DMS79 (cell line): ENCODE results near the gene KLHL21.

Source experiments
- DNase-seq: peaks from one replicate; lab custom pipeline; 2025; lab: John Stamatoyannopoulos, UW

The KLHL21 gene

DNA sequence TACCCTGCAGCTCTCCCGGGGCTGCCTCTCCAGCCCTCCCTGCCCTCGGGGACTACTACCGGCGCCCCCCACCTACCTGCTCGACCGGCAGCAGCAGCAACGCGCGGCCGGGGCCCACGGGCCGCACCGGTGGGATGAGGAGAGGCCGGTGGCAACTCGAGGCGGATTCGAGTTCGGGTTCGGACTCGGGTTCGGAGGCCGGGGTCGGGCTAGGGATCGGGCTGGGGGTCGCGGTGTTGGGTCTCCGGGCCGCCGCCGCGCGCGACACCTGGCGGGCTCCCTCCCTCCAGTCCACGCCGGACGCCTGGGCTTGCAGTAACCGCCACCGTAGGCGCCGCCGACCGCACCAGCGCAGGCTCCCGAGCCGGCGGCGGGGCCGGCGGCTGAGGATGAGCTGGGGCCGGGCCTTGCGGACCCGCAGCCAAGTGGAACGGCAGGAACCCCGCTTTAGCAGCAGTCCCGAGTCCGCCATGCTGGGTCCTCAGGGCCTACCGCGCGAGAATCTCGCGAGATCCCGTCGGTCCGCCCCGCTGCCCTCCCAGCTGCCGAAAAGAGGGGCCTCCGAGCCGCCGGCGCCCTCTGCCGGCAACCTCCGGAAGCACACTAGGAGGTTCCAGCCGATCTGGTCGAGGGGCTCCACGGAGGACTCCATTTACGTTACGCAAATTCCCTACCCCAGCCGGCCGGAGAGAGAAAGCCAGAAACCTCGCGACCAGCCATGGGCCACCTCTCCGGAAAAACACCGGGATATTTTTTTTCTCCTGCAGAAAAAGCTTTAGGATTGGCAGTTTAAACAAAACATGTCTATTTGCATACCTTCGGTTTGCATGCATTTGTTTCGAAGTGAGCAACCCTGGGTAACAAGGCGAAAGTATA lies 48.4 kb downstream of the KLHL21 start, which contains the start of gene NOL9:
Gene NOL9, minus strand, starts transcription at position 483 of the 876 bp plus-strand sequence. Its CDS starts 11 bp downstream, at position 472.
- peak; percentile 84 for DNase-seq

- DNase-seq: no peak
These were observed 55.4 kb downstream of the KLHL21 start for GRCh38 chr1:6547301-6547700.

- no peak for DNase-seq
These were observed 56.3 kb downstream of the KLHL21 start for GRCh38 chr1:6546326-6546725.

GRCh38 chr1:6545276-6546112 lies 57.2 kb downstream of the KLHL21 start:
- no peak for DNase-seq

GRCh38 chr1:6544831-6545230 lies 57.8 kb downstream of the KLHL21 start:
- no peak for DNase-seq
